Activated T-helper 2 cell treated with anti-CD3 and anti-CD28 coated beads, Interferon-gamma antibody, Interleukin-2, Interleukin-4, amounts not matched to agents 10 μg/mL and 5 μg/mL and 100 μg/mL, durations not matched to agents 14 hours and 24 hours and 36 hours (primary cell): ENCODE measurements around the gene CYP26B1. TPM values are rescaled to one million over a fixed set of nuclear protein-coding genes. Genes with fewer than 3 reads are reported as not detected.

Experiments used
- DNase-seq: peaks from one replicate; pipeline ENCODE4 v3.0.0; 2021; ENCODE audit warnings: low spot score
- H3K27ac Mint-ChIP-seq: one replicate; pipeline ENCODE4 v1.8.0; 2021; ENCODE audit warnings: mixed read lengths
- H3K27me3 Mint-ChIP-seq: one replicate; pipeline ENCODE4 v1.8.0; 2021; ENCODE audit warnings: low read depth, mixed read lengths
- H3K36me3 Mint-ChIP-seq: one replicate; pipeline ENCODE4 v1.8.0; 2021; ENCODE audit warnings: low read depth, mixed read lengths
- H3K4me1 Mint-ChIP-seq: one replicate; pipeline ENCODE4 v1.8.0; 2021; ENCODE audit warnings: low read depth, mixed read lengths
- H3K4me3 Mint-ChIP-seq: one replicate; pipeline ENCODE4 v1.8.0; 2021; ENCODE audit warnings: low read depth, mild to moderate bottlenecking, moderate library complexity, mixed read lengths
- H3K9me3 Mint-ChIP-seq: one replicate; pipeline ENCODE4 v1.8.0; 2021; ENCODE audit warnings: mixed read lengths
- intact Hi-C: fragments of 100-400 bp; cut with micrococcal nuclease; formaldehyde crosslinking; loops from one replicate; pipeline ENCODE4 v1.15.1; 2023
- total RNA-seq: library from RNA; stranded (reverse); gene quantifications from 2 replicates; pipeline ENCODE4 v1.2.3, GENCODE V29; 2022

The CYP26B1 gene
- total RNA-seq, 1 donor from 2014 or later, result not detected

DNA sequence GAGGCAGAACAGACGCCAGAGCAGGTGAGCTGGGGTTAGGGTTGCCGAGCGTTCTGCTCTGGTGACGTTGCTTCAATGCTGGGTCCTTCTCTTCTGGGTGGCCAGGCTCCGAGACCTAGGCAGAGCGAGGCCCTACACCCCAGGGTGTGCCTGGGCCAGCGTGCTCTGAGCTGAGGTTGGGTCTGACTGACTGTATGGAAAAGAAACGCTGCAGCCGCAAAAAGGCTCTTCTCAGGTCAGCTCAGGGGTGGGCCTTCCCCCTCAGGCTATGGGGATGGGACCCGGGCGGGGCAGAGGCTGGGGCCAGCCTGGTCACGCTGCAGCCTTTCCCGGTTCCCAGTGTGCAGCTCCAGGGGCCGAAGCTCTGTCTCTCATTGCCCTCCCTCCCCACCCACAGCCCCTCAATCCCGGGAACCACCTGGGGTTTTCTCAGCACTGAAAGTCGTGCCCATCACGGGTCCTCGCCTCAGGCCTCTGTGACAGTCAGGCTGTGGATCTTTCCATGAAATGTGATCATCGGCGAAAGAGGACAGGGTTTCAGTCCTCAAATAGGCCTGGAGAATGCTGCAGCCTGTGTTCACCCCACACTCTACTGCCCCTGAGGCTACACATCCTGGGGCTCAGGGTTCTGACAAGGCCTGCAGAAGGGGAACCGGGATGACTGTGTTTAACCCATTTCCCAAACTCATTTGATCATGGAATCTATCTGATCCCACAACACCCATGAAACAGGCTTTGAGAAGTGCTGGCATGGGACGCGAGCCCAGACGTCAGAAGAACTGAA lies 19.4 kb downstream of the CYP26B1 start:
- Mint-ChIP-seq H3K36me3 (no peaks in the 10 kb centered on the region), H3K4me1 (no peaks in the 10 kb centered on the region), H3K4me3 (no peak overlapping the region), H3K27me3 (peaks cover 2% of the 10 kb centered on the region), H3K27ac (no peak overlapping the region), H3K9me3 (no peaks in the 10 kb centered on the region)
- DNase-seq, result no peak
- intact Hi-C loops, result no loop called here

DNA sequence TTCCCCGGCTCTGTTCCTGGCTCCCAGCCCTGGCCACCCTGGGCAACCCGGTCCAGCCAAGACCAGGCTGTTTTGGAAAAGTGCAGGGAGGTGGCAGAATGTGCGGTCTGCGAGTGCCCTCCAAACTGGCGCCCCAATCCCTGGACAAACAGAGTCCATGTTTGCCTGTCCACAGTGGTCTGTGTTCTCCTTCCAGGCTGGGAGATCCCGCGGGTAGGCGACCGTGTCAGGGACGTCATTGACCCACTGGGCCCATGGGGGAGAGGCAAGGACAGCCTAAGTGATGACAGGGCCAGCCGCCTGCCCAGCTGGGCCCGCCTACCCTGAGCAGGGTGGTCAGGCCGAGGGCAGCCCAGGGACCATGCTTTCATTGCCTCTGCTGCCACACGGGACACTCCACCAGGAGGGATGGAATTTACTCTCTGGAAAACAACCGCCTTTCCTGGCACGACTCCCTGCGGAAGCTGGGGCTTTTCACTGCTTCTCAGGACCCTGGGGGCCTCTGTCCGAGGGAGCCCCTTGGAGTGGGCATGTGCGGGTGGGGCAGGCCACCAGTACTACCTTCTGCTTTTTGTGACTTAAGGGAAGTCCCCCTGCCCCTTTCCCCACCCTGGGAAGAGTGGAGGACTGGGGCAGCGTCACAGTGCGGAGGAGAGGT lies 20.1 kb downstream of the CYP26B1 start:
- H3K27me3 Mint-ChIP-seq, result peaks cover 2% of the 10 kb centered on the region
- H3K4me3 Mint-ChIP-seq, result no peak overlapping the region
- no peaks in the 10 kb centered on the region for H3K9me3 Mint-ChIP-seq
- DNase-seq, result no peak
- intact Hi-C loops, result no loop called here
- H3K27ac Mint-ChIP-seq, result no peak overlapping the region
- no peaks in the 10 kb centered on the region for H3K36me3 Mint-ChIP-seq
- no peaks in the 10 kb centered on the region for H3K4me1 Mint-ChIP-seq

DNA sequence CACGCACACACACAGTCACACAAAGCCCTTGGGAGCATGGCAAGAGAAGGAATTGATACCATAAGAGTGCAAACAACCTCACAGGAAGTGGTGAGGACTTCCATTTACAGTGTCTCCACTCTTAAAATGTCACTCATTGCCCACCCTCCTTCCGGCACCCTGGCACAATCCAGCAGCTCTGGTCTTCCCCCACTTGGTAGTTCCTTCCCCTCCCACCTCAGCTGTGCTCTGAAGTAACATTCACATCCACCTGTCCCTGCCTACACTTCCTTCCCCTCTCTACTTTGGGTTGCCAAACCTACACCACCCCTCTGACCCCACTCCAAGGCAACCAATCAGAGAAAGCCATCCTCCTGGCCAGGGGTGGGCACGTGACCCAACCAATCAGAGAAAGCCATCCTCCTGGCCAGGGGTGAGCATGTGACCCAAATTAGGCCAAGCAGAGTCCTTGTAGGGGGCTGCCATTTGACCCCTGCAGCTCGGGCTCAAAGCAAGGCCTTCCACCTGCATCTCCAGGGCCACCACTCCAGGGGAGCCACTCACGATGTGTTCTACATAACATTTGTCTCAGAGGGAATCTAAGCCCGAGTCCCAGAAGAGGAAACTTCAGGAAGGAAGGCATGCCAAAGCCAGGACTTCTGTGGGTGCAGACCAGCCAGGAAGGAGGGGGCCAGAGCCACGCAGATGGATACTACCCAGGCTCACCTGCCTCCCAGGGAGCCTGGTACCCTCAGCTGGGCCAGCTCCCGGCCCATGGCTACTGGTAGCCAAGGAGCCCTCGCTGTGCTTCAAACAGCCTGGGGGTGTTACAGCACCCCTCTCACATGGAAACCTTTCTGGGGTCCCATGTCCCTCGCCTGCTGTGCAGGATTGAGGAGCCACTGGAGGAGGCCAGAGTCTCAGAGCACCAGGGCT lies 21.2 kb downstream of the CYP26B1 start:
- Mint-ChIP-seq H3K4me3 (no peak overlapping the region), H3K27ac (no peak overlapping the region), H3K4me1 (no peaks in the 10 kb centered on the region), H3K9me3 (no peaks in the 10 kb centered on the region), H3K36me3 (no peaks in the 10 kb centered on the region), H3K27me3 (peaks cover 2% of the 10 kb centered on the region)
- intact Hi-C loops, result no loop called here
- no peak for DNase-seq

DNA sequence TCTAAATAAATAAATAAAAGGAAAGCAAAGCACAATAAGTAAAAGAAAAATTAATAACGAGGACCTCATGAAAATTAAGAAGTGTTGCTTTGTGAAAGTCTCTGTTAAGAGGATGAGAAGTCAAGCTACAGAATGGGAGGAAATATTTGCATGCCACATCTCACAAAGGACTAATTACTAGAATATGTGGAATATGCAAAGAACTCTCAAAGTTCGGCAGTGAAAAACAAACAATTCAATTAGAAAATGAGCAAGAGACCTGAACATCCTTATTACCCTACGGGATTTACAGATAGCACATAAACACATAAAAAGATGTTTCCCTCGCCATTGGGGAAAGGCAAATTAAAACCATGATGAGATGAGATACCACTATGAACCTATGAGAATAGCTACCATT lies 23.3 kb downstream of the CYP26B1 start:
- no peak overlapping the region for H3K4me3 Mint-ChIP-seq
- H3K27me3 Mint-ChIP-seq, result no peaks in the 10 kb centered on the region
- no peak overlapping the region for H3K27ac Mint-ChIP-seq
- H3K9me3 Mint-ChIP-seq, result no peaks in the 10 kb centered on the region
- H3K36me3 Mint-ChIP-seq, result no peaks in the 10 kb centered on the region
- no peaks in the 10 kb centered on the region for H3K4me1 Mint-ChIP-seq
- DNase-seq, result no peak
- intact Hi-C loops, result no loop called here

DNA sequence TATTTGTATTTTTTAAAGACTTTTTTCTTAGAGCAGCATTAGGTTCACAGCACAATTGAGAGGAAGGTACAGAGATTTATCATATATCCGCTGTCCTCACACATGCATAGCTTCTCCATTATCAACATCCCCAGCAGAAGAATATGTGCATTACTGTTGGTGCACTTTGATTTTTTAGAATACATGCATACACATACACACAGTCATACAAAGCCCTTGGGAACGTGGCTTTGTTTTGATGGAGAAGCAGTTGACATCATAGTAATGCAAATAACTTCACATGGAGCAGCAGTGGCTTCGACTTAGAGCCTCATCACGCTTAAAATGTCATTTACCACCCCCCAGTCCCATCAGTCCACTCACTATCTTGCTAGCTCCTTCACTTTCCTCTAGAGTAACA lies 26.5 kb downstream of the CYP26B1 start:
- no peak overlapping the region for H3K27ac Mint-ChIP-seq
- no peaks in the 10 kb centered on the region for H3K27me3 Mint-ChIP-seq
- DNase-seq, result no peak
- no peaks in the 10 kb centered on the region for H3K9me3 Mint-ChIP-seq
- H3K36me3 Mint-ChIP-seq, result no peaks in the 10 kb centered on the region
- no peak overlapping the region for H3K4me3 Mint-ChIP-seq
- intact Hi-C loops, result no loop called here
- H3K4me1 Mint-ChIP-seq, result no peaks in the 10 kb centered on the region

DNA sequence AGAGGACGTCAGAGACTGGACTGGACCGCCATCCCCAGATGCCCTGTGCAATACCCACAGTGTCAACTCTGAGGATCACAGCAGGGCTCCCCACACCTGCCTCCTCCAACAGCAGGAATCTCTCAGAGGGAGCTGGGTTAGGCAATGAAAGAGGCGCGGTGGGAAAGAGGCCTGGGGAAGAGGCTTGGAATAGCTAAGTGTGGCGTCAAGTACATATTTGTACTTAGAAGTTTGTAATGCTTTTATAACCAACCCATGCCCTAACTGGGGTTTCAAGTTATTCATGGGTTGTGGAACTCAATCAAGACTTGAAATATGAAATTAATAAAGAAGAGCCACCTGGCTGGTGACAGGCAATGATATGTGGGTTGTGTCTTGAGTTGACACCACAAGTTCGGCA lies 28.7 kb downstream of the CYP26B1 start:
- Mint-ChIP-seq H3K4me1 (no peaks in the 10 kb centered on the region), H3K4me3 (no peak overlapping the region), H3K9me3 (no peaks in the 10 kb centered on the region), H3K27ac (no peak overlapping the region), H3K36me3 (no peaks in the 10 kb centered on the region), H3K27me3 (no peaks in the 10 kb centered on the region)
- DNase-seq, result no peak
- intact Hi-C loops, result no loop called here

DNA sequence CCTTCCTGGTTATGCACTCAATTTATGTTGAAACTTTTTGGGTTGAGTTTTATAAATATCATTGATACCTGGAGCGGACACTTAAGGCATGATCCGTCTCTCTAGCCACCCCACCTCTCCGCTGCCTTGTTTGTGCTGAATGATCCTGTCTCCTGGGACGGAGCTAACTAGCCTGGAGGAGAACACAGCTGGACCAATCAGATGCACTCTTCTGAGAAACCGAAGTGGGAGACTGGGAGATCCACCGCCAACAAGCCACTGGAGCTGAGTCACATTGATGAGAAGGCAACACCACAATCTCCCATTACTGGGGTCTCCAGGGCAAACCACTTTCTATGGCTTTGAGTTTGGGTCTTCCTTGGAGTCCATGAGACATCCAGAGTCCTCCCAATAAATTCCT lies 29.3 kb downstream of the CYP26B1 start:
- H3K27me3 Mint-ChIP-seq, result no peaks in the 10 kb centered on the region
- intact Hi-C loops, result no loop called here
- H3K9me3 Mint-ChIP-seq, result no peaks in the 10 kb centered on the region
- H3K4me1 Mint-ChIP-seq, result no peaks in the 10 kb centered on the region
- H3K27ac Mint-ChIP-seq, result no peak overlapping the region
- no peak for DNase-seq
- no peak overlapping the region for H3K4me3 Mint-ChIP-seq
- no peaks in the 10 kb centered on the region for H3K36me3 Mint-ChIP-seq

DNA sequence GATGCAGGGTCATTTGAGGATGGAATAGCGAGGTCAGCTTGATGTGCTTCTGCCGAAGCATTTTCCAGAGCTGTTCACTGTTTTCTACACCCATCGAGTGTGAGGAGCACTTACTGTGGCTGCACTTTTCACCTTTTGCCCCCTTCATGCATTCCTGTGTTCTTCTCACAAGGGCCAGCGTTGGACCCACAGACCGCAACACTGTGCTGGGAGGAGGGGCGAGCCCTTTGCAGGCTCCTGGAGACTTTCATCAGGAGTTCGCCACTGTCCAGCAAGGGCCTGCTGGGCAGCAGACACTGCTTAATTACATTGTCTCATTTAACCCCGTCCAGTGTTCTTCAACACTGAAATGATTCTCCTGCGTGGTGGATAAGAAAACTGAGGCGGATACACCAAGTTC lies 29.9 kb downstream of the CYP26B1 start:
- no peak for DNase-seq
- H3K27me3 Mint-ChIP-seq, result no peaks in the 10 kb centered on the region
- no peak overlapping the region for H3K27ac Mint-ChIP-seq
- no peak overlapping the region for H3K4me3 Mint-ChIP-seq
- no peaks in the 10 kb centered on the region for H3K36me3 Mint-ChIP-seq
- no peaks in the 10 kb centered on the region for H3K4me1 Mint-ChIP-seq
- intact Hi-C loops, result no loop called here
- no peaks in the 10 kb centered on the region for H3K9me3 Mint-ChIP-seq

DNA sequence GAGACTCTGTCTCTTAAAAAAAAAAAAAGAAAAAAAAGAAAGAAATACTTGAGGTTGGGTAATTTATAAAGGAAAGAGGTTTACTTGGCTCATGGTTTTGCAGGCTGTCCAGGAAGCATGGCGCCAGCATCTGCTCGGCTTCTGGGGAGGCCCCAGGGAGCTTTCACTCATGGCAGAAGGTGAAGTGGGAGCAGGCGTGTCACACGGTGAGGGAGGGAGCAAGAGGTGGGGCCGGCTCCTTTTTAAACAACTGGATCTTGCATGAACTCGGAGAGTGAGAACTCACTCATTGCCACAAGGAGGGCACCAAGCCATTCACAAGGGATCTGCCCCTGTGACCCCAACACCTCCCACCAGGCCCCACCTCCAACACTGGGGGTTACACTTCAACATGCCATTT lies 30.6 kb downstream of the CYP26B1 start:
- Mint-ChIP-seq H3K27ac (no peak overlapping the region), H3K4me1 (no peaks in the 10 kb centered on the region), H3K27me3 (no peaks in the 10 kb centered on the region), H3K9me3 (no peaks in the 10 kb centered on the region), H3K4me3 (no peak overlapping the region), H3K36me3 (no peaks in the 10 kb centered on the region)
- intact Hi-C loops, result no loop called here
- DNase-seq, result no peak

DNA sequence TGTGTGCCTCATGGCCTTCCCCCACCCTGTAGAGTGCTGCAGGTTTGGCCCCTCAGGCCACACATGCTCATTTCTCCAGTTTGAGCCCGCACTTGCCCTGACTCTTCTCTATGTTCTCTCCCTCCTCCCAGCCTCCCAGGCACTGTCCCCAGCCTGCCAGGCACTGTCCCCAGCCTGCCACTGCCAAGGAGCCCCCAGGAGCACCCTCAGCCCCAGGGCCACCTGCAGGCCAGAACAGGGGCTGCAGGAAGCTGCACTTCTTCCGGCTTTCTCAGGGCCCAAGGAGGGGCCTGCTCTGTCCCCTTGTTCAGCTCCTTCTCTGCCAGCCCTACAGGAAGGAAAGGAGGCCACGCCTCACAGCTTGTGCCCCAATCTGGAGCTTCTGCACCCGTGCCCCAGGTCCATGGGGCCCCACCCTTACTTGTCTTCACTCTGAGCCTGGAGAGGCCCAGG lies 31.6 kb downstream of the CYP26B1 start:
- Mint-ChIP-seq H3K9me3 (no peaks in the 10 kb centered on the region), H3K36me3 (no peaks in the 10 kb centered on the region), H3K4me3 (no peak overlapping the region), H3K27me3 (no peaks in the 10 kb centered on the region), H3K27ac (no peak overlapping the region), H3K4me1 (no peaks in the 10 kb centered on the region)
- no peak for DNase-seq
- intact Hi-C loops, result no loop called here

DNA sequence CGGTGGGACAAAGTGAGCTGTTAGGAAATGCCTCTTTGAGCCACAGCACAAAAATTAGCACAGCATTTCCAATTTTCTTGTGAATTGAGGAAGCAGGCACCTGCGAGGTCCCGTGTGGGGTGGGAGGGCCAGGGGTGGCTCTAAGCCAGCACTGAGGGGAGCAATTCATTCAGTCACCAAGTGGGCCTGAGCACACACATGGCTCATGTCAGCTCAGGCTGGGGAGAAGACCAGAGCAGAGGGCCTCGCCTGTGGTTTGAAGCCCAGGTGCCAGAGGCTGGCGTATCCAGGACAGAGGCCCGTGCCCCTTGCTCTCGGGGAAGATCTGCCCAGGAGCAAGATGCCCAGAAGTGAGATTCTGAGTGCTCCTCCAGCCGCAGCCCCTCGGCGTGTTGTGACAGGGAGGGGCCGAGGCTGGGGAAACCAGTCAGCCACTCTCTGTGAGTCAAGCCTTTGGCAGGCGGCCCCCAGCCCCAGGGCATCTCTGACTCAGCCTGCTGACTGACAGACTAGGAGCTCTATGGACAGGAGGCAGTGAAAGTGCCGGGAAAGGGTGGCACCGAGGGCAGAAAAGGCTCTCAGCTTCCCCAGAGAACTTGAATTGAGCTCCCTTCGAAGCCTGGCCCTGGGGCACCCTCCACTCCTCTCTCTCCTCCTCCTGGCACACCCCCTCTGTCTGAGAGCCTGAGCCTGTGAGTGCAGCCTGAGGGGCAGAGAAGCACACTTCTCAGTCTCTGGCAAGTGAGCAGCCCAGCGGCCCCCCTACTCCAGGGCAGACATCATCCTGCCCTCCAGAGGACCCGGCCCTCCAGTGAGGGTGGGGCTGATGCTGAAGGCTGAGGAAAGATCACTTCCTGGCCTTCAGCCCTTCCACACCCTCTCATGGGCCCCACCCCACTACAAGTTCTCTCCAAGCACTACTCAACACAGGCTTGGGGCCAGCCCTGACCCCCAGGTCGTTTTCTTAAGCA lies 32.3 kb downstream of the CYP26B1 start:
- intact Hi-C loops, result no loop called here
- H3K4me1 Mint-ChIP-seq, result no peaks in the 10 kb centered on the region
- H3K27me3 Mint-ChIP-seq, result no peaks in the 10 kb centered on the region
- H3K4me3 Mint-ChIP-seq, result no peak overlapping the region
- H3K36me3 Mint-ChIP-seq, result no peaks in the 10 kb centered on the region
- no peak for DNase-seq
- no peak overlapping the region for H3K27ac Mint-ChIP-seq
- H3K9me3 Mint-ChIP-seq, result no peaks in the 10 kb centered on the region

DNA sequence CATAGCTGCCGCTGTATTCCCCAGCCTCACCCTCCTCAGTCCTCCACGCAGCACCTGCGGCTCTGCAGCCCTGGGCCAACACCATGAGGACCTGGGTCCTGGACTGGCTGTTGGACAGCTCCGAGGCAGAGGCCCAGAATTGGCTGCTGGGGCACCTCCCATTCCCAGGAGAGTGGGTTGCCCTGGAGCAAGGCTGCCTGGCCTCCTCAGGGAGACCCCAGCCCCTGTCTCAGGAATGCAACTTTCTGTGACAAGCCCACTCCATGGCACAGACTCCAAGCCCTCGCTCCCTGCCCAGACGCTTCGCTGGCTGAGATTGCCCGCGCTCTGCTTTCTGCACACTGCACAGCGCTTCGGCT lies 33.0 kb downstream of the CYP26B1 start:
- intact Hi-C loops, result no loop called here
- Mint-ChIP-seq H3K27me3 (no peaks in the 10 kb centered on the region), H3K27ac (no peak overlapping the region), H3K4me1 (no peaks in the 10 kb centered on the region), H3K9me3 (no peaks in the 10 kb centered on the region), H3K36me3 (no peaks in the 10 kb centered on the region), H3K4me3 (no peak overlapping the region)
- no peak for DNase-seq
